ENCODE results near the gene SV2C.

The SV2C gene

DNA sequence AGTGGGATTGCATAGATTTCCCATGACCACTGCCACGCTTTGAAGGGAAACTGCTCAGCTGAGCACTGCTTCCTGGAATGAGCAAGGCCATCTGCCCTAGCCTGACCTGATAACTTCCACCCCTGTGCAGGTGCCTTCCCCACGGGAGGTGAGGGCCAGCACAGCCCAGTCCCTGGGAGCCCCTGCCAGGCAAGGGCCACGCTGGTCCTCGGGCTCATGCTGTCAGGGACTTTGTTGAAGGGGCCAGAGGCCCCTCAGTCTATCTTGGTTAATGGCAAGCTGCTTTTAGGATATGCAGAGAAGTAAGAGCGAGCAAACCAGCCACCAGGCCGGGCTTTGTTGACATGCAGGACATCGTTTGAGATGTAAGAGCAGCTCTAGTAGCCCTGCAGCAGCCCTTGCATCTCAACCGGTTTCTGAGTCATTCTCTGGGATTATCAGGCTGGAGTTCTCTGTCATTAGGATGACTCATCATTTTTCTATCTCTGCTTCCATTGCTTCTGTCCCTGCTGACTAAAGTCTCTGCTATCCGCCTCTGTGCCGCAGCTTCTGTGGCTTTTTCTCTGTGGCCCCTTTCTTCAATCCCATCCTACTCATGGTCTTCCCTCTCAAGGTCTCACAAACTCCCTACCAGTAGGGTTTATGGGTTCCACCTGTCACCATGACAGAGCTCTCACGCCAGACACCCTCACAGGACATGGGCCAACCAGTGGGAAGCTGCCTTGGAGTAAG is 289.3 kb downstream of the SV2C start:
- Histone ChIP-seq H4K20me1 (ENCODE audit: insufficient read depth, low read length) (no peaks in the 10 kb centered on the region), H2AFZ (ENCODE audit: low read length) (no peak overlapping the region), H3K9me3 (replicated peaks; ENCODE audit: insufficient read depth, low read length) (no peaks in the 10 kb centered on the region), H3K4me2 (ENCODE audit: low read depth, low read length) (no peak overlapping the region), H3K4me3 (ENCODE audit: low read length) (no peak overlapping the region), H3K9ac (ENCODE audit: low read length) (no peak overlapping the region), H3K79me2 (ENCODE audit: low read length) (no peaks in the 10 kb centered on the region), H3K9me2 (replicated peaks; ENCODE audit: insufficient read depth, low read length) (no peaks in the 10 kb centered on the region), H3K36me3 (replicated peaks; ENCODE audit: insufficient read depth, low read length) (no peaks in the 10 kb centered on the region), H3K27me3 (replicated peaks; ENCODE audit: insufficient read depth, low read length) (no peaks in the 10 kb centered on the region), H3K27ac (ENCODE audit: low read length) (no peak overlapping the region), H3F3A (ENCODE audit: insufficient read depth, low read length) (no peaks in the 10 kb centered on the region), H3K4me1 (ENCODE audit: low read length) (no peaks in the 10 kb centered on the region)
- TF ChIP-seq, protein P1, sequence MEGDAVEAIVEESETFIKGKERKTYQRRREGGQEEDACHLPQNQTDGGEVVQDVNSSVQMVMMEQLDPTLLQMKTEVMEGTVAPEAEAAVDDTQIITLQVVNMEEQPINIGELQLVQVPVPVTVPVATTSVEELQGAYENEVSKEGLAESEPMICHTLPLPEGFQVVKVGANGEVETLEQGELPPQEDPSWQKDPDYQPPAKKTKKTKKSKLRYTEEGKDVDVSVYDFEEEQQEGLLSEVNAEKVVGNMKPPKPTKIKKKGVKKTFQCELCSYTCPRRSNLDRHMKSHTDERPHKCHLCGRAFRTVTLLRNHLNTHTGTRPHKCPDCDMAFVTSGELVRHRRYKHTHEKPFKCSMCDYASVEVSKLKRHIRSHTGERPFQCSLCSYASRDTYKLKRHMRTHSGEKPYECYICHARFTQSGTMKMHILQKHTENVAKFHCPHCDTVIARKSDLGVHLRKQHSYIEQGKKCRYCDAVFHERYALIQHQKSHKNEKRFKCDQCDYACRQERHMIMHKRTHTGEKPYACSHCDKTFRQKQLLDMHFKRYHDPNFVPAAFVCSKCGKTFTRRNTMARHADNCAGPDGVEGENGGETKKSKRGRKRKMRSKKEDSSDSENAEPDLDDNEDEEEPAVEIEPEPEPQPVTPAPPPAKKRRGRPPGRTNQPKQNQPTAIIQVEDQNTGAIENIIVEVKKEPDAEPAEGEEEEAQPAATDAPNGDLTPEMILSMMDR (IDR thresholded peaks at IDR 0.05; ENCODE audit: low read length): no peak
- TF ChIP-seq EZH2phosphoT487 (IDR thresholded peaks at IDR 0.05; ENCODE audit: low read length): no peak
- TF ChIP-seq EZH2 (optimal IDR thresholded peaks at IDR 0.05; ENCODE audit: low read depth, low read length): no peak
- no peak for DNase-seq

DNA sequence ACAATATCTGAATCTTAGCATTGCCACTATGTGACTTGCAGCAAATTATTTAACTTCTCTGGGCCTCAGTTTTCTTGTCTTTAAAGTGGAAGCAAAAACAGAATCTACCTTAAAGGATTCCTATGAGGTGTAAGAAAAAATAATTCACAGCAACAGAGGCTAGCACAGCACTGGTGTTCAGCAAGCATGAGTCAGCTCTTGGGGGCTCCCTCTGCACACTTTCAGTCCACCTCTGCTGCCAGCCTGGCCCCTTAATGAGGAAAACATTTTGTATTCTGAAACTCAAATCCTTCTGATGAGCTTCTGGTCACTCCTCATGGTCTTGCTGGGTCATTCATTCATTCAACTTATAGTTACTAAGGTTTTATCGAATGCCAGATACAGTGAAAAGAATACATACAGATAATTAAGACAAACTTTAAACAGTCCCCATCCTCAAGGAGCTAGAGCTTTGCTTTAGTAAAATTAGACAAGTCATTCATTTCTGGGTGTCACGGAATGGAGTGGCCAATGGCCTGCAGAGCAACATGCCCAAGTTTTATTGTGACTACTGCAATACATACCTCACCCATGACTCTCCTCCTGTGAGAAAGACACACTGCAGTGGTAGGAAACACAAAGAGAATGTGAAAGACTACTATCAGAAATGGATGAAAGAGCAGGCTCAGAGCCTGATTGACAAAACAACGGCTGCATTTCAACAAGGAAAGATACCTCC is 293.1 kb downstream of the SV2C start:
- no peaks in the 10 kb centered on the region for H3K9me3 ChIP-seq (replicated peaks; ENCODE audit: insufficient read depth, low read length)
- no peaks in the 10 kb centered on the region for H4K20me1 ChIP-seq (ENCODE audit: insufficient read depth, low read length)
- no peaks in the 10 kb centered on the region for H3K79me2 ChIP-seq (ENCODE audit: low read length)
- DNase-seq: no peak
- no peaks in the 10 kb centered on the region for H3K36me3 ChIP-seq (replicated peaks; ENCODE audit: insufficient read depth, low read length)
- H3F3A ChIP-seq (ENCODE audit: insufficient read depth, low read length): no peaks in the 10 kb centered on the region
- H3K9me2 ChIP-seq (replicated peaks; ENCODE audit: insufficient read depth, low read length): no peaks in the 10 kb centered on the region
- H3K27ac ChIP-seq (ENCODE audit: low read length): no peak overlapping the region
- H2AFZ ChIP-seq (ENCODE audit: low read length): no peak overlapping the region
- TF ChIP-seq EZH2 (optimal IDR thresholded peaks at IDR 0.05; ENCODE audit: low read depth, low read length) (no peak), EZH2phosphoT487 (IDR thresholded peaks at IDR 0.05; ENCODE audit: low read length) (no peak)
- TF ChIP-seq, protein P1 (IDR thresholded peaks at IDR 0.05; ENCODE audit: low read length): no peak
- H3K27me3 ChIP-seq (replicated peaks; ENCODE audit: insufficient read depth, low read length): no peaks in the 10 kb centered on the region
- 0 out of 2 replicates have a peak, but pooled peaks cover 6% of the 10 kb centered on the region for H3K4me1 ChIP-seq (ENCODE audit: low read length)
- H3K4me3 ChIP-seq (ENCODE audit: low read length): no peak overlapping the region
- H3K4me2 ChIP-seq (ENCODE audit: low read depth, low read length): no peak overlapping the region
- no peak overlapping the region for H3K9ac ChIP-seq (ENCODE audit: low read length)

DNA sequence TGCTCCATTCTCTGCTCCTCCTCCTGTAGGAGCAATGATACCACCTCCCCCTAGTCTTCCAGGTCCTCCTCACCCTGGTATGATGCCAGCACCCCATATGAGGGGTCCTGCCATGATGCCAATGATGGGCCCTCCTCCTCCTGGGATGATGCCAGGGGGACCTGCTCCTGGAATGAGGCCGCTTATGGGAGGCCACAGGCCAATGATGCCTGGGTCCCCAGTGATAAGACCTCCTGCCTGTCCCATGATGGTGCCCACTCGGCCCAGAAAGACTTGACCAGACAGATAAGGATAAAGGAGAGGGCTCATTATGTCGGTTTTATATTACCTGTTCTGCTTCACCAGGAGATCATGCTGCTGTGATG is 293.7 kb downstream of the SV2C start:
- Histone ChIP-seq H3F3A (ENCODE audit: insufficient read depth, low read length) (no peaks in the 10 kb centered on the region), H3K4me1 (ENCODE audit: low read length) (0 out of 2 replicates have a peak, but pooled peaks cover 6% of the 10 kb centered on the region), H3K9ac (ENCODE audit: low read length) (no peak overlapping the region), H3K9me3 (replicated peaks; ENCODE audit: insufficient read depth, low read length) (no peaks in the 10 kb centered on the region), H3K79me2 (ENCODE audit: low read length) (no peaks in the 10 kb centered on the region), H3K27ac (ENCODE audit: low read length) (no peak overlapping the region), H3K4me2 (ENCODE audit: low read depth, low read length) (no peak overlapping the region), H3K36me3 (replicated peaks; ENCODE audit: insufficient read depth, low read length) (no peaks in the 10 kb centered on the region), H3K27me3 (replicated peaks; ENCODE audit: insufficient read depth, low read length) (no peaks in the 10 kb centered on the region), H3K9me2 (replicated peaks; ENCODE audit: insufficient read depth, low read length) (no peaks in the 10 kb centered on the region), H4K20me1 (ENCODE audit: insufficient read depth, low read length) (no peaks in the 10 kb centered on the region), H3K4me3 (ENCODE audit: low read length) (no peak overlapping the region), H2AFZ (ENCODE audit: low read length) (no peak overlapping the region)
- no peak for DNase-seq
- TF ChIP-seq EZH2 (optimal IDR thresholded peaks at IDR 0.05; ENCODE audit: low read depth, low read length) (no peak), EZH2phosphoT487 (IDR thresholded peaks at IDR 0.05; ENCODE audit: low read length) (no peak)
- TF ChIP-seq, protein P1 (IDR thresholded peaks at IDR 0.05; ENCODE audit: low read length): no peak
